ENCODE results near the gene TPO.
"Not testable (repeated sequence)": the region's sequence is repeated elsewhere in the genome, so short reads cannot be mapped to it uniquely, and the experiment has no call there.

TPO gene

GRCh38 chr2:1502891-1503304 is 89.6 kb downstream of the TPO start:
- no peak for DNase-seq (ENCODE audit: low spot score)

- no peak for DNase-seq (ENCODE audit: low spot score)
Measured at GRCh38 chr2:1503471-1504310, 90.4 kb downstream of the TPO start.

- no peak for DNase-seq (ENCODE audit: low spot score)
Measured at GRCh38 chr2:1504311-1504750, 91.1 kb downstream of the TPO start.

- no peak for DNase-seq (ENCODE audit: low spot score)
Measured at GRCh38 chr2:1505031-1505441, 91.8 kb downstream of the TPO start.

- DNase-seq (ENCODE audit: low spot score) = no peak
Measured at GRCh38 chr2:1509271-1510065, 96.2 kb downstream of the TPO start.

- no peak for DNase-seq (ENCODE audit: low spot score)
Measured at GRCh38 chr2:1510176-1510575, 96.9 kb downstream of the TPO start.

GRCh38 chr2:1511455-1511854 is 98.2 kb downstream of the TPO start:
- DNase-seq (ENCODE audit: low spot score) = no peak

- DNase-seq (ENCODE audit: low spot score) = no peak
Measured at GRCh38 chr2:1512321-1513289, 99.3 kb downstream of the TPO start.

GRCh38 chr2:1514391-1515072 is 101.3 kb downstream of the TPO start:
- DNase-seq (ENCODE audit: low spot score) = no peak

GRCh38 chr2:1515073-1515430 is 101.8 kb downstream of the TPO start:
- no peak for DNase-seq (ENCODE audit: low spot score)

- no peak for DNase-seq (ENCODE audit: low spot score)
Measured at GRCh38 chr2:1515986-1516797, 102.9 kb downstream of the TPO start.

- DNase-seq (ENCODE audit: low spot score) = no peak
Measured at GRCh38 chr2:1516798-1517060, 103.5 kb downstream of the TPO start.

- not testable (repeated sequence) for DNase-seq (ENCODE audit: low spot score)
Measured at GRCh38 chr2:1517291-1517690, 104.0 kb downstream of the TPO start.

GRCh38 chr2:1517786-1518185 is 104.5 kb downstream of the TPO start:
- no peak for DNase-seq (ENCODE audit: low spot score)

- DNase-seq (ENCODE audit: low spot score) = no peak
Measured at GRCh38 chr2:1518331-1518803, 105.1 kb downstream of the TPO start.

GRCh38 chr2:1518867-1519530 is 105.7 kb downstream of the TPO start:
- DNase-seq (ENCODE audit: low spot score) = no peak

- DNase-seq (ENCODE audit: low spot score) = no peak
Measured at GRCh38 chr2:1521191-1521877, 108.1 kb downstream of the TPO start.

- DNase-seq (ENCODE audit: low spot score) = no peak
Measured at GRCh38 chr2:1521878-1522830, 108.9 kb downstream of the TPO start.

All from hepatic stellate cell (primary cell).